Trophoblast cell (in vitro differentiated cells and primary cell): ENCODE measurements around the gene SNRPA1.

Experiments
- DNase-seq, 2 donors: peaks; one replicate each; pipeline ENCODE4 v3.0.0-alpha.2; 2016
- H2AFZ ChIP-seq: 2 replicates; pipeline ENCODE4 v1.6.1; 2013; ENCODE audit warnings: low read length, moderate library complexity, mild to moderate bottlenecking; ENCODE audit not compliant: insufficient read depth, poor library complexity
- H2AK5ac ChIP-seq: 2 replicates; pipeline ENCODE4 v1.6.1; 2013; ENCODE audit warnings: mild to moderate bottlenecking, low read length
- H2BK120ac ChIP-seq: 2 replicates; pipeline ENCODE4 v1.6.1; 2013; ENCODE audit warnings: low read length, mild to moderate bottlenecking, moderate library complexity; ENCODE audit not compliant: insufficient read depth, poor library complexity
- H2BK12ac ChIP-seq: 2 replicates; pipeline ENCODE4 v1.6.1; 2013; ENCODE audit warnings: mild to moderate bottlenecking, low read length, moderate library complexity
- H2BK5ac ChIP-seq: 2 replicates; pipeline ENCODE4 v1.6.1; 2013; ENCODE audit warnings: low read length, low read depth, moderate library complexity, mild to moderate bottlenecking; ENCODE audit not compliant: poor library complexity
- H3K14ac ChIP-seq: 2 replicates; pipeline ENCODE4 v1.6.1; 2013; ENCODE audit warnings: mild to moderate bottlenecking, low read length
- H3K18ac ChIP-seq: 2 replicates; pipeline ENCODE4 v1.6.1; 2013; ENCODE audit warnings: mild to moderate bottlenecking, low read length
- H3K23ac ChIP-seq: 2 replicates; pipeline ENCODE4 v1.6.1; 2013; ENCODE audit warnings: low read length
- H3K27ac ChIP-seq: 2 replicates; pipeline ENCODE4 v1.5.1; 2013; ENCODE audit warnings: low read depth, mild to moderate bottlenecking, inconsistent platforms, low read length, moderate library complexity
- H3K27me3 ChIP-seq: 2 replicates; pipeline ENCODE4 v1.6.1; 2013; ENCODE audit warnings: inconsistent platforms, mild to moderate bottlenecking, low read length, moderate library complexity; ENCODE audit not compliant: insufficient read depth
- H3K36me3 ChIP-seq, 2 experiments: 1 replicate in 1 of 2; 2 replicates in 1 of 2; pipeline ENCODE4 v1.6.1; 2013; ENCODE audit warnings: low read length in 2 of 2, mild to moderate bottlenecking in 2 of 2, moderate library complexity in 1 of 2; ENCODE audit not compliant: insufficient read depth in 2 of 2, control insufficient read depth in 1 of 2
- H3K4ac ChIP-seq: 2 replicates; pipeline ENCODE4 v1.6.1; 2013; ENCODE audit warnings: low read depth, mild to moderate bottlenecking, low read length, moderate library complexity
- H3K4me1 ChIP-seq, 2 experiments: 1 replicate in 1 of 2; 2 replicates in 1 of 2; pipeline ENCODE4 v1.6.1; 2013; ENCODE audit warnings: low read length in 2 of 2, mild to moderate bottlenecking in 2 of 2, moderate library complexity in 1 of 2; ENCODE audit not compliant: insufficient read depth in 2 of 2, control insufficient read depth in 1 of 2
- H3K4me2 ChIP-seq: 2 replicates; pipeline ENCODE4 v1.6.1; 2013; ENCODE audit warnings: inconsistent platforms, mild to moderate bottlenecking, low read length, moderate library complexity
- H3K4me3 ChIP-seq: 2 replicates; pipeline ENCODE4 v1.5.1; 2013; ENCODE audit warnings: mild to moderate bottlenecking, low read depth, low read length, inconsistent platforms
- H3K79me1 ChIP-seq: one replicate; pipeline ENCODE4 v1.6.1; 2013; ENCODE audit warnings: low read length
- H3K79me2 ChIP-seq: 2 replicates; pipeline ENCODE4 v1.6.1; 2013; ENCODE audit warnings: low read length, mild to moderate bottlenecking; ENCODE audit not compliant: control insufficient read depth, insufficient read depth, poor library complexity
- H3K9ac ChIP-seq: 2 replicates; pipeline ENCODE4 v1.6.1; 2013; ENCODE audit warnings: mild to moderate bottlenecking, low read length
- H3K9me3 ChIP-seq: 2 replicates; pipeline ENCODE4 v1.6.1; 2013; ENCODE audit warnings: low read depth, mild to moderate bottlenecking, control low read depth, inconsistent platforms, low read length; ENCODE audit not compliant: insufficient read depth
- H4K12ac ChIP-seq: 2 replicates; pipeline ENCODE4 v1.6.1; 2013; ENCODE audit warnings: low read depth, mild to moderate bottlenecking, low read length, moderate library complexity
- H4K8ac ChIP-seq: 2 replicates; pipeline ENCODE4 v1.6.1; 2013; ENCODE audit warnings: low read depth, mild to moderate bottlenecking, low read length, moderate library complexity
- H4K91ac ChIP-seq: one replicate; pipeline ENCODE4 v1.6.1; 2013; ENCODE audit warnings: low read depth, mild to moderate bottlenecking, low read length, moderate library complexity
- WGBS: extraction: QIAGEN DNeasy Blood & Tissue Kit; methylation state at CpG from one replicate; pipeline ENCODE4 v1.1.7; 2013; ENCODE audit warnings: missing lambda C conversion rate; ENCODE audit not compliant: insufficient read length, insufficient coverage; ENCODE audit errors: extremely low coverage; 5-methylcytosine and 5-hydroxymethylcytosine counted together

SNRPA1 gene

GRCh38 chr15:101244036-101244781 lies 50.8 kb downstream of the SNRPA1 start:
- WGBS = no CpG with 5 or more reads among the region's 7 CpGs
- no peaks in the 10 kb centered on the region for H3K27me3 ChIP-seq
- peaks cover 3 to 5% of the 10 kb centered on the region in 2 experiments for H3K36me3 ChIP-seq
- H3K14ac ChIP-seq = no peak overlapping the region
- no peaks in the 10 kb centered on the region for H3K9me3 ChIP-seq
- peaks cover 2 to 3% of the 10 kb centered on the region in 2 experiments for H3K4me1 ChIP-seq
- H4K8ac ChIP-seq = no peak overlapping the region
- no peak overlapping the region for H3K23ac ChIP-seq
- no peak overlapping the region for H3K27ac ChIP-seq
- H3K9ac ChIP-seq = no peak overlapping the region
- no peak overlapping the region for H2BK12ac ChIP-seq
- H3K4me2 ChIP-seq = no peak overlapping the region
- H3K79me2 ChIP-seq = peaks cover 9% of the 10 kb centered on the region
- no peak overlapping the region for H3K4me3 ChIP-seq
- H3K18ac ChIP-seq = no peak overlapping the region
- H2BK120ac ChIP-seq = no peak overlapping the region
- H3K4ac ChIP-seq = peak overlapping the region; percentile 24
- H4K91ac ChIP-seq = no peak overlapping the region
- no peak overlapping the region for H2AK5ac ChIP-seq
- no peaks in the 10 kb centered on the region for H3K79me1 ChIP-seq
- no peak for DNase-seq
- H2BK5ac ChIP-seq = no peak overlapping the region
- no peak overlapping the region for H4K12ac ChIP-seq
- no peak overlapping the region for H2AFZ ChIP-seq

- Histone ChIP-seq H2BK12ac (no peak overlapping the region), H3K4me2 (no peak overlapping the region), H3K14ac (no peak overlapping the region), H2AFZ (no peak overlapping the region), H2BK120ac (no peak overlapping the region), H3K23ac (no peak overlapping the region), H4K91ac (no peak overlapping the region), H2BK5ac (no peak overlapping the region), H4K12ac (no peak overlapping the region), H3K9me3 (no peaks in the 10 kb centered on the region), H3K18ac (peak overlapping the region; percentile 89), H3K79me2 (peaks cover 9% of the 10 kb centered on the region), H3K27ac (no peak overlapping the region), H3K4me3 (no peak overlapping the region), H3K4ac (peak overlapping the region; percentile 16), H3K27me3 (no peaks in the 10 kb centered on the region), H4K8ac (no peak overlapping the region), H3K79me1 (no peaks in the 10 kb centered on the region), H3K4me1 (peaks cover 2 to 3% of the 10 kb centered on the region in 2 experiments), H3K9ac (no peak overlapping the region), H3K36me3 (peaks cover 3 to 5% of the 10 kb centered on the region in 2 experiments), H2AK5ac (no peak overlapping the region)
- no peak for DNase-seq
- no CpG with 5 or more reads among the region's 9 CpGs for WGBS
These were observed 51.6 kb downstream of the SNRPA1 start for GRCh38 chr15:101243420-101243819.

GRCh38 chr15:101242999-101243336 lies 52.1 kb downstream of the SNRPA1 start:
- no peaks in the 10 kb centered on the region for H3K9me3 ChIP-seq
- H3K9ac ChIP-seq = no peak overlapping the region
- no peaks in the 10 kb centered on the region for H3K79me1 ChIP-seq
- peaks cover 3 to 5% of the 10 kb centered on the region in 2 experiments for H3K36me3 ChIP-seq
- no peak overlapping the region for H3K18ac ChIP-seq
- H3K4me2 ChIP-seq = no peak overlapping the region
- H4K8ac ChIP-seq = no peak overlapping the region
- no peak overlapping the region for H3K23ac ChIP-seq
- no peak overlapping the region for H2BK12ac ChIP-seq
- H4K91ac ChIP-seq = no peak overlapping the region
- no peak overlapping the region for H2AK5ac ChIP-seq
- H3K4me1 ChIP-seq = no peaks in the 10 kb centered on the region
- no peak overlapping the region for H3K4me3 ChIP-seq
- H3K79me2 ChIP-seq = peaks cover 9% of the 10 kb centered on the region
- H4K12ac ChIP-seq = no peak overlapping the region
- H2AFZ ChIP-seq = no peak overlapping the region
- H2BK5ac ChIP-seq = no peak overlapping the region
- H3K14ac ChIP-seq = no peak overlapping the region
- no CpG with 5 or more reads among the region's 6 CpGs for WGBS
- no peak overlapping the region for H3K27ac ChIP-seq
- DNase-seq = no peak
- H2BK120ac ChIP-seq = no peak overlapping the region
- peak overlapping the region; percentile 12 for H3K4ac ChIP-seq
- no peaks in the 10 kb centered on the region for H3K27me3 ChIP-seq

DNA sequence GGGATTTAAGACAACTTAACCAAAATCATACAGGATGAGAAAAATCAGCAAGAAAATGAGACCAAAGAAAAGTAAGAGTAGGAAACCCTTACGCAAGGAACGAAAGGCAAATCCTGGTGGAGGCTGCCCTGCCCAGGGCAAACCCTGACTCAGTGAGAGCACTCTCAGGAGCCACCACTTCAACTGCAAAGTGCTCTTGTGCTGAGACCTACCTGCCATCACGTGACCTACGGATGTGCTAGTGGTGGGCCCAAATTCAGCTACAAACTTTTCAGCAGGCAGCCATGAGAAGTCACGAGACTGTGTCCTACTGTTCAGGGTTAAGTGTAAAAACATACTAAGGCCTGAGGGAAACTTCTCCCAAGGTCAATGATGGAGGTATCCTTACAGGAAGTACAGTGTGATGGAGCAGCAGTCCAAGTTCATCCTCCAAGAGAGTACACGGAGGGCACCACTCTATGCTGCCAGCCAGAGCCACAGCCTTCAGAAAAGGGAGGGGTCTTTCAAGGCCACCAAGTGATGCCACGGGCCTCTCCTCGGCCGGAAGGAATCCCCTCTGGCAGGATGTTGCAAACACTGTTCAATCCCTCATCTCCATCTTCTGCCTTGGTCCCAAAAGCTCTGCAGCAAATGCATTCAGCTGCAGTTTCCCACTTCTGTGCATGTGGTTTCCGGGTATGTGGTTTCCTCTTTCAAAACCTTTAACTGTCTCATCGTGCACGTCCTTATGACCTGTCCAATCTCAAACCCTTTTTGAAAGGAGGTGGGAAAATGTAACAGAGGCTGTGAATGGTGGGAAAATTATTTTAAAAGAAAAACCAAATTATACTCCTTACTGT lies 52.7 kb downstream of the SNRPA1 start:
- no peak overlapping the region for H4K91ac ChIP-seq
- H2AK5ac ChIP-seq = no peak overlapping the region
- H2BK12ac ChIP-seq = no peak overlapping the region
- H3K18ac ChIP-seq = no peak overlapping the region
- no peak overlapping the region for H3K4me3 ChIP-seq
- no peak overlapping the region for H3K23ac ChIP-seq
- DNase-seq = peak in 1 of 2 donors; percentile 14
- H2BK120ac ChIP-seq = no peak overlapping the region
- H3K9me3 ChIP-seq = no peaks in the 10 kb centered on the region
- H2BK5ac ChIP-seq = no peak overlapping the region
- no peaks in the 10 kb centered on the region for H3K4me1 ChIP-seq
- peaks cover 3 to 5% of the 10 kb centered on the region in 2 experiments for H3K36me3 ChIP-seq
- peak overlapping the region; percentile 33 for H3K4ac ChIP-seq
- peaks cover 8% of the 10 kb centered on the region for H3K79me2 ChIP-seq
- no peak overlapping the region for H3K9ac ChIP-seq
- no peak overlapping the region for H3K4me2 ChIP-seq
- no peak overlapping the region for H4K8ac ChIP-seq
- no peak overlapping the region for H3K27ac ChIP-seq
- WGBS = no CpG with 5 or more reads among the region's 12 CpGs
- no peaks in the 10 kb centered on the region for H3K27me3 ChIP-seq
- no peaks in the 10 kb centered on the region for H3K79me1 ChIP-seq
- no peak overlapping the region for H3K14ac ChIP-seq
- no peak overlapping the region for H2AFZ ChIP-seq
- H4K12ac ChIP-seq = no peak overlapping the region
